HEK293 (cell line): ENCODE data around the gene XPR1.

Experiments
- CTCF ChIA-PET: fragments of 350-600 bp; formaldehyde crosslinking; extraction: SDS; loops from one replicate; lab custom pipeline; 2021; ENCODE audit warnings: antibody characterized with exemption; lab: Yijun Ruan, JAX
- POLR2A ChIA-PET: fragments of 300-600 bp; formaldehyde crosslinking; extraction: SDS; loops from one replicate; lab custom pipeline; 2020; ENCODE audit warnings: antibody characterized with exemption, inconsistent platforms; lab: Yijun Ruan, JAX
- H3K27ac ChIP-seq: fragments of 200-500 bp; sonication (Bioruptor generic); 2 replicates; pipeline ENCODE4 v1.5.1; 2014; ENCODE audit warnings: low read depth, low read length, control low read depth, inconsistent platforms; ENCODE audit errors: extremely low read depth
- H3K36me3 ChIP-seq, 2 experiments: fragments of 200-500 bp in 1 of 2; sonication (Bioruptor generic) in 1 of 2; 1 replicate in 1 of 2; 2 replicates in 1 of 2; pipeline ENCODE4 v1.5.1; 2014 to 2017; ENCODE audit warnings: inconsistent platforms in 2 of 2, low read length in 2 of 2; ENCODE audit not compliant: control insufficient read depth in 2 of 2, insufficient read depth in 1 of 2
- H3K4me1 ChIP-seq: fragments of 200-500 bp; sonication (Bioruptor generic); 2 replicates; pipeline ENCODE4 v1.5.1; 2014; ENCODE audit warnings: mild to moderate bottlenecking, low read length, inconsistent platforms; ENCODE audit not compliant: control insufficient read depth, insufficient read depth
- H3K4me3 ChIP-seq: 2 replicates; pipeline ENCODE4 v1.5.1; 2011; ENCODE audit warnings: low read depth, mild to moderate bottlenecking, control low read depth, low read length, moderate library complexity
- H3K9me3 ChIP-seq: fragments of 200-500 bp; sonication (Bioruptor generic); 2 replicates; pipeline ENCODE4 v1.5.1; 2014; ENCODE audit warnings: low read depth, low read length, inconsistent platforms; ENCODE audit not compliant: control insufficient read depth, insufficient read depth
- ATF2 ChIP-seq: fragments of 450-650 bp; formaldehyde crosslinking; IDR thresholded peaks from 2 replicates; pipeline ENCODE4 v1.5.1; 2016; ENCODE audit warnings: missing biosample characterization, missing genetic modification characterization, low read depth
- HOXA7 ChIP-seq: sonication (generic); formaldehyde crosslinking; IDR thresholded peaks from 2 replicates; pipeline ENCODE4 v1.8.1; 2022; ENCODE audit warnings: missing genetic modification reagents, borderline replicate concordance
- PRDM1 ChIP-seq: fragments of 450-650 bp; formaldehyde crosslinking; IDR thresholded peaks from 2 replicates; pipeline ENCODE4; 2016; ENCODE audit warnings: missing biosample characterization, missing genetic modification characterization
- SALL2 ChIP-seq: fragments of 450-650 bp; formaldehyde crosslinking; IDR thresholded peaks from 2 replicates; pipeline ENCODE4 v1.5.0; 2017; ENCODE audit warnings: missing biosample characterization, mild to moderate bottlenecking, missing genetic modification characterization, borderline replicate concordance
- SP7 ChIP-seq: fragments of 450-650 bp; formaldehyde crosslinking; IDR thresholded peaks from 2 replicates; pipeline ENCODE4 v1.5.1; 2016; ENCODE audit warnings: missing biosample characterization, missing genetic modification characterization
- TSHZ1 ChIP-seq: fragments of 450-650 bp; formaldehyde crosslinking; IDR thresholded peaks from 2 replicates; pipeline ENCODE4 v1.5.1; 2016; ENCODE audit warnings: missing biosample characterization, missing genetic modification characterization, borderline replicate concordance
- YY1 ChIP-seq: fragments of 450-650 bp; formaldehyde crosslinking; IDR thresholded peaks from 2 replicates; pipeline ENCODE4 v1.5.1; 2018; ENCODE audit warnings: missing biosample characterization, missing genetic modification characterization
- ZBTB48 ChIP-seq: fragments of 450-650 bp; formaldehyde crosslinking; IDR thresholded peaks from 2 replicates; pipeline ENCODE4 v1.5.1; 2016; ENCODE audit warnings: missing biosample characterization, missing genetic modification characterization
- ZIC2 ChIP-seq: fragments of 450-650 bp; formaldehyde crosslinking; IDR thresholded peaks from 2 replicates; pipeline ENCODE4 v1.5.1; 2016; ENCODE audit warnings: missing biosample characterization, missing genetic modification characterization
- ZNF114 ChIP-seq: fragments of 450-650 bp; formaldehyde crosslinking; IDR thresholded peaks from 2 replicates; pipeline ENCODE4 v1.5.0; 2017; ENCODE audit warnings: missing biosample characterization, missing genetic modification characterization
- ZNF121 ChIP-seq: fragments of 450-650 bp; formaldehyde crosslinking; IDR thresholded peaks from 2 replicates; pipeline ENCODE4 v1.5.1; 2016; ENCODE audit warnings: missing biosample characterization, missing genetic modification characterization
- ZNF140 ChIP-seq: fragments of 450-650 bp; formaldehyde crosslinking; IDR thresholded peaks from 2 replicates; pipeline ENCODE4 v1.5.1; 2016; ENCODE audit warnings: missing biosample characterization, missing genetic modification characterization
- ZNF37A ChIP-seq: fragments of 450-650 bp; IDR thresholded peaks from 2 replicates; pipeline ENCODE4 v1.5.1; 2018; ENCODE audit warnings: missing biosample characterization, missing genetic modification characterization
- ZNF580 ChIP-seq: fragments of 450-650 bp; formaldehyde crosslinking; IDR thresholded peaks from 2 replicates; pipeline ENCODE4 v1.5.1; 2016; ENCODE audit warnings: missing biosample characterization, missing genetic modification characterization
- ZNF596 ChIP-seq: fragments of 450-650 bp; IDR thresholded peaks from 2 replicates; pipeline ENCODE4 v1.5.0; 2018; ENCODE audit warnings: missing biosample characterization, mild to moderate bottlenecking, missing genetic modification characterization, moderate library complexity
- ZNF777 ChIP-seq: fragments of 450-650 bp; formaldehyde crosslinking; IDR thresholded peaks from 2 replicates; pipeline ENCODE4 v1.5.1; 2017; ENCODE audit warnings: missing biosample characterization, missing genetic modification characterization, borderline replicate concordance

The XPR1 gene

DNA sequence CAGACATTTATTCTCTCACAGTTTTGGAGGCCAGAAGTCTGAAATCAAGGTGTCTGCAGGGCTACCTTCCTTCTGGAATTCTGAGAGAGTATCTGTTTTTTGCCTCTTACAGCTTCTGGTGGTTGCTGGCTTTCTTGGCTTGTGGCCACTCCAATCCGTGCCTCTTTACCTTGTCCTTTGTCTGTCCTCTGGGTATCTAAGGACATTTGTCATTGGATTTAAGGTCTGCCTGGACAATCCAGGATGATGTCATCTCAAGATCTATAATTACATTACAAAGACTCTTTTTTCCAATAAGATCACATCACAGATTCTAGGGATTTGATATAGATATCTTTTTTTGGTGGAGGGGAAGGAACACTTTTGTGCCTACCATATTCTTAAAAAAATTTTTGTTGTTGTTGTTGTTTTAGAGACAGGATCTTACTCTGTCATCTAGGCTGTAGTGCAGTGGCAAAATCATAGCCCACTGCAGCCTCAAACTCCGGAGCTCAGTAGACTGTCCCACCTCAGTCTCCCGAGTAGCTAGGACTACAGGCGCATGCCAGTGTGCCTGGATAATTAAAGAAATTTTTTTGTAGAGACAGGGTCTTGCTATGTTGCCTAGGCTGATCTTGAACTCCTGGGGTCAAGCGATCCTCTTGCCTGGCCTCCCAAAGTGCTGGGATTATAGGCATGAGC, 61.9 kb downstream of the XPR1 start:
- H3K27ac ChIP-seq = no peak overlapping the region
- POLR2A ChIA-PET = no interaction called here
- H3K4me1 ChIP-seq = peaks cover 15% of the 10 kb centered on the region; the same call in 1 of the 2 replicates
- H3K9me3 ChIP-seq = no peaks in the 10 kb centered on the region
- H3K4me3 ChIP-seq = no peak overlapping the region
- TF ChIP-seq ZNF37A (tag by site-specific recombination) (no peak), SP7 (tag by site-specific recombination) (0 out of 2 replicates have a peak, but pooled peaks have one; percentile 14), ZNF121 (no peak), ZNF580 (tag by site-specific recombination) (no peak), HOXA7 (CRISPR knock-in tag) (no peak), SALL2 (tag by site-specific recombination) (no peak), ZNF140 (no peak), ZNF777 (tag by site-specific recombination) (no peak), ZNF596 (tag by site-specific recombination) (no peak), ATF2 (peak; percentile 77), YY1 (tag by site-specific recombination) (no peak), ZNF114 (no peak), ZIC2 (tag by site-specific recombination) (no peak)
- H3K36me3 ChIP-seq = no peaks in the 10 kb centered on the region
- CTCF ChIA-PET = no interaction called here

DNA sequence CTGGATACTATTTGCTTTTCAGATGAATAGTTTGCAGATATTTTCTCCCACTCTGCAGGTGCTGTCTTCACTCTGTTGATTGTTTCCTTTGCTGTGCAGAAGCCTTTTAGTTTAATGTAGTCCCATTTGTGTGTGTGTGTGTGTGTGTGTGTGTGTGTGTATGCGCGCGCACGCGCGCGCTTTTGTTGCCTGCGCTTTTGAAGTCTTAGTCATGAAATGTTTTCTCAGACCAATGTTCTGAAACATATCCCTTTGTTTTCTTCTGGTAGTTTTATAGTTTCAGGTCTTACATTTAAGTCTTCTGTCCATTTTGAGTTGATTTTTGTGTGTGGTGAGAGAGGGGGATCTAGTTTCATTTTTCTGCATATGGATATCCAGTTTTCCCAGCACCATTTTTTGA, 63.5 kb downstream of the XPR1 start:
- H3K9me3 ChIP-seq = no peaks in the 10 kb centered on the region
- TF ChIP-seq ZBTB48 = no peak
- TF ChIP-seq, all 188 proteins: peak for 0
- ChIA-PET POLR2A (no interaction called here), CTCF (no interaction called here)
- Histone ChIP-seq H3K4me3 (no peak overlapping the region), H3K36me3 (no peaks in the 10 kb centered on the region), H3K4me1 (peaks cover 15% of the 10 kb centered on the region; the same call in 1 of the 2 replicates), H3K27ac (no peak overlapping the region)

GRCh38 chr1:180696361-180696760, 64.5 kb downstream of the XPR1 start:
- H3K4me3 ChIP-seq = no peak overlapping the region
- no peaks in the 10 kb centered on the region for H3K36me3 ChIP-seq
- ChIA-PET CTCF (no interaction called here), POLR2A (no interaction called here)
- no peak overlapping the region for H3K27ac ChIP-seq
- H3K9me3 ChIP-seq = no peaks in the 10 kb centered on the region
- TF ChIP-seq TSHZ1 (tag by site-specific recombination) (no peak), PRDM1 (tag by site-specific recombination) (peak; percentile 93)
- TF ChIP-seq, all 188 proteins: peak for 1
- H3K4me1 ChIP-seq = peaks cover 12% of the 10 kb centered on the region; the same call in 1 of the 2 replicates
